GM21723 (cell line): ENCODE results near the gene HLA-DRA.

Experiments used
- ATAC-seq: cut with Tn5 transposase; IDR thresholded peaks from one replicate; pipeline ENCODE4 v1.9.1; 2021; ENCODE audit warnings: mild to moderate bottlenecking, moderate library complexity; ENCODE audit not compliant: unreplicated experiment

Gene HLA-DRA

GRCh38 chr6:32439602-32440214 lies at the start of gene HLA-DRA:
Gene HLA-DRA (plus strand): TSS chr6:32439887. CDS start chr6:32439951, 64 bp downstream.
- ATAC-seq: peak; percentile 76

- ATAC-seq: no peak
These were observed 48.2 kb upstream of the HLA-DRA start for GRCh38 chr6:32391505-32391904.

GRCh38 chr6:32393665-32394420 lies 45.8 kb upstream of the HLA-DRA start:
- ATAC-seq: no peak

- no peak for ATAC-seq
These were observed 43.7 kb upstream of the HLA-DRA start for GRCh38 chr6:32396028-32396427.

GRCh38 chr6:32397252-32397920 lies 42.3 kb upstream of the HLA-DRA start:
- peak; percentile 88 for ATAC-seq

- no peak for ATAC-seq
These were observed 38.3 kb upstream of the HLA-DRA start for GRCh38 chr6:32401284-32401963.

GRCh38 chr6:32402812-32403211 lies 36.9 kb upstream of the HLA-DRA start:
- ATAC-seq: no peak

- ATAC-seq: no peak
These were observed 34.0 kb upstream of the HLA-DRA start for GRCh38 chr6:32405656-32406055.

- no peak for ATAC-seq
These were observed 33.5 kb upstream of the HLA-DRA start for GRCh38 chr6:32406197-32406596.

- ATAC-seq: no peak
These were observed 32.8 kb upstream of the HLA-DRA start, which contains the start of gene BTNL2 for GRCh38 chr6:32406857-32407256. Gene BTNL2 (minus strand): TSS chr6:32407181. CDS start chr6:32407123, 58 bp downstream.

GRCh38 chr6:32410906-32411305 lies 28.8 kb upstream of the HLA-DRA start:
- no peak for ATAC-seq

- no peak for ATAC-seq
These were observed 27.9 kb upstream of the HLA-DRA start for GRCh38 chr6:32411566-32412327.

- ATAC-seq: no peak
These were observed 26.1 kb upstream of the HLA-DRA start for GRCh38 chr6:32413427-32414047.

GRCh38 chr6:32415521-32416019 lies 24.1 kb upstream of the HLA-DRA start:
- no peak for ATAC-seq

GRCh38 chr6:32416036-32416435 lies 23.7 kb upstream of the HLA-DRA start:
- no peak for ATAC-seq

- no peak for ATAC-seq
These were observed 14.9 kb upstream of the HLA-DRA start for GRCh38 chr6:32424589-32425300.

- ATAC-seq: no peak
These were observed 13.3 kb upstream of the HLA-DRA start for GRCh38 chr6:32426338-32426737.

GRCh38 chr6:32427218-32427617 lies 12.5 kb upstream of the HLA-DRA start:
- ATAC-seq: no peak

- ATAC-seq: no peak
These were observed 11.7 kb upstream of the HLA-DRA start for GRCh38 chr6:32427934-32428474.
